ENCODE measurements around the gene DMRT3. TPM values are rescaled to one million over a fixed set of nuclear protein-coding genes. Genes with fewer than 3 reads are reported as not detected.

DMRT3 gene
- total and polyA plus RNA-seq, 9 of the 15 experiments (the other 6 are each of a cell fraction or from before 2014, with no cell fraction given): not detected

DNA sequence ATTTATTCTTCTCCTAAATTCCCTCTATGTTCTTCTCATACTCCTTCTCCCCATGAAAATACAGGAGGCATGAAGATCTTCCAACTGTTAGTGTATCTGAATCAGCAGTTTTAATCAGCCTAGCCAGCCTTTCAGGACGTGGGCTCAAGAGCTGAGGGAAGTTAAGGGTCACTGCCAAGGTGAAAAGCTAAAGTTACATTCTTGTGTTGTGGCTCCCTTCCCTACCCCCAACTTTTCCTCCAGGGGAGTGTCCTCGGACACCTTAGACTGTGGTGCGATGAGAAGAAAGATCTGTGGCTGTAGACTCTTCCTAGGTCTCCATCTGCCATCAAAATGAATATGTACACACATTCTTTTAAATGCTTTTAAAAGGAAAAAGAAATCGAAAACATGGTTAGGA, 4.2 kb downstream of the DMRT3 start:
- POLR2A ChIA-PET: no interaction called here
- CTCF ChIA-PET (ENCODE audit: low intra/inter-chr PET ratio): no interaction called here
- H3K4me2 ChIP-seq (ENCODE audit: insufficient read depth, low read length): no peak overlapping the region
- intact Hi-C loops (cut with micrococcal nuclease) (no loop called here), in situ Hi-C loops (cut with MboI) (no loop called here)
- H4K20me1 ChIP-seq (replicated peaks; ENCODE audit: control insufficient read depth, insufficient read depth, low read length): no peaks in the 10 kb centered on the region
- H3K27ac ChIP-seq (ENCODE audit: extremely low read depth, low read depth, low read length): no peak overlapping the region
- no peaks in the 10 kb centered on the region for H3K79me2 ChIP-seq (ENCODE audit: control insufficient read depth, insufficient read depth, low read length)
- 0% methylated on average over 4 of the region's 4 CpGs for WGBS (ENCODE audit: insufficient coverage, low coverage, missing lambda C conversion rate)
- H3K4me1 ChIP-seq (replicated peaks in 1 of 2; ENCODE audit: control insufficient read depth in 2 of 2, insufficient read depth in 2 of 2, low read length in 2 of 2): no peaks in the 10 kb centered on the region; a peak in 1 of 5 replicates
- H3K9me1 ChIP-seq (ENCODE audit: control insufficient read depth, insufficient read depth, low read length): no peaks in the 10 kb centered on the region
- no peak overlapping the region for H3K4me3 ChIP-seq
- no TSS peak for BruUV-seq (replicated peaks)
- no peaks in the 10 kb centered on the region for H3K9me3 ChIP-seq (replicated peaks; ENCODE audit: control insufficient read depth, insufficient read depth, low read depth, low read length)
- DNase-seq (ENCODE audit: extremely low read depth in 1 of 4, low spot score in 3 of 4): no peak
- ATAC-seq: no peak
- TF ChIP-seq KHSRP (IDR thresholded peaks at IDR 0.05): no peak
- no peak for TF ChIP-seq NFYB (IDR thresholded peaks at IDR 0.05; ENCODE audit: extremely low read depth, insufficient read length)
- TF ChIP-seq CCNT2 (IDR thresholded peaks at IDR 0.05; ENCODE audit: borderline replicate concordance, extremely low read depth, insufficient read length, low read depth, low read length): no peak
- TF ChIP-seq PHTF2 (CRISPR knock-in tag; IDR thresholded peaks at IDR 0.05): no peak
- no peak for TF ChIP-seq MYNN (IDR thresholded peaks at IDR 0.05)
- TF ChIP-seq MYNN (CRISPR knock-in tag; IDR thresholded peaks at IDR 0.05): no peak
- no peak for TF ChIP-seq RBM17 (IDR thresholded peaks at IDR 0.05; ENCODE audit: borderline replicate concordance, low read depth, low read length)
- TF ChIP-seq COPS2 (conservative IDR thresholded peaks at IDR 0.05): no peak
- no peak for TF ChIP-seq CCAR2 (IDR thresholded peaks at IDR 0.05; ENCODE audit: low read depth, low read length)
- no peak for TF ChIP-seq MAZ (CRISPR knock-in tag; conservative IDR thresholded peaks at IDR 0.05 in 1 of 2, IDR thresholded peaks at IDR 0.05 in 1 of 2)
- no peak for TF ChIP-seq MECOM (CRISPR knock-in tag; IDR thresholded peaks at IDR 0.05)
- TF ChIP-seq, protein P1, sequence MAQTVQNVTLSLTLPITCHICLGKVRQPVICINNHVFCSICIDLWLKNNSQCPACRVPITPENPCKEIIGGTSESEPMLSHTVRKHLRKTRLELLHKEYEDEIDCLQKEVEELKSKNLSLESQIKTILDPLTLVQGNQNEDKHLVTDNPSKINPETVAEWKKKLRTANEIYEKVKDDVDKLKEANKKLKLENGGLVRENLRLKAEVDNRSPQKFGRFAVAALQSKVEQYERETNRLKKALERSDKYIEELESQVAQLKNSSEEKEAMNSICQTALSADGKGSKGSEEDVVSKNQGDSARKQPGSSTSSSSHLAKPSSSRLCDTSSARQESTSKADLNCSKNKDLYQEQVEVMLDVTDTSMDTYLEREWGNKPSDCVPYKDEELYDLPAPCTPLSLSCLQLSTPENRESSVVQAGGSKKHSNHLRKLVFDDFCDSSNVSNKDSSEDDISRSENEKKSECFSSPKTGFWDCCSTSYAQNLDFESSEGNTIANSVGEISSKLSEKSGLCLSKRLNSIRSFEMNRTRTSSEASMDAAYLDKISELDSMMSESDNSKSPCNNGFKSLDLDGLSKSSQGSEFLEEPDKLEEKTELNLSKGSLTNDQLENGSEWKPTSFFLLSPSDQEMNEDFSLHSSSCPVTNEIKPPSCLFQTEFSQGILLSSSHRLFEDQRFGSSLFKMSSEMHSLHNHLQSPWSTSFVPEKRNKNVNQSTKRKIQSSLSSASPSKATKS (CRISPR knock-in tag; IDR thresholded peaks at IDR 0.05): no peak
- TF ChIP-seq, protein P2, sequence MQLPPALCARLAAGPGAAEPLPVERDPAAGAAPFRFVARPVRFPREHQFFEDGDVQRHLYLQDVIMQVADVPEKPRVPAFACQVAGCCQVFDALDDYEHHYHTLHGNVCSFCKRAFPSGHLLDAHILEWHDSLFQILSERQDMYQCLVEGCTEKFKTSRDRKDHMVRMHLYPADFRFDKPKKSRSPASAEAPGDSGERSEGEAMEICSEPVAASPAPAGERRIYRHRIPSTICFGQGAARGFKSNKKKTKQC (CRISPR knock-in tag; IDR thresholded peaks at IDR 0.05): no peak
- no peak for TF ChIP-seq SRSF1 (IDR thresholded peaks at IDR 0.05; ENCODE audit: low read depth, low read length)
- TF ChIP-seq KDM2B (CRISPR knock-in tag; IDR thresholded peaks at IDR 0.05): no peak
- TF ChIP-seq, protein P3, sequence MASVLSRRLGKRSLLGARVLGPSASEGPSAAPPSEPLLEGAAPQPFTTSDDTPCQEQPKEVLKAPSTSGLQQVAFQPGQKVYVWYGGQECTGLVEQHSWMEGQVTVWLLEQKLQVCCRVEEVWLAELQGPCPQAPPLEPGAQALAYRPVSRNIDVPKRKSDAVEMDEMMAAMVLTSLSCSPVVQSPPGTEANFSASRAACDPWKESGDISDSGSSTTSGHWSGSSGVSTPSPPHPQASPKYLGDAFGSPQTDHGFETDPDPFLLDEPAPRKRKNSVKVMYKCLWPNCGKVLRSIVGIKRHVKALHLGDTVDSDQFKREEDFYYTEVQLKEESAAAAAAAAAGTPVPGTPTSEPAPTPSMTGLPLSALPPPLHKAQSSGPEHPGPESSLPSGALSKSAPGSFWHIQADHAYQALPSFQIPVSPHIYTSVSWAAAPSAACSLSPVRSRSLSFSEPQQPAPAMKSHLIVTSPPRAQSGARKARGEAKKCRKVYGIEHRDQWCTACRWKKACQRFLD (CRISPR knock-in tag; IDR thresholded peaks at IDR 0.05): no peak
- TF ChIP-seq, protein P4, sequence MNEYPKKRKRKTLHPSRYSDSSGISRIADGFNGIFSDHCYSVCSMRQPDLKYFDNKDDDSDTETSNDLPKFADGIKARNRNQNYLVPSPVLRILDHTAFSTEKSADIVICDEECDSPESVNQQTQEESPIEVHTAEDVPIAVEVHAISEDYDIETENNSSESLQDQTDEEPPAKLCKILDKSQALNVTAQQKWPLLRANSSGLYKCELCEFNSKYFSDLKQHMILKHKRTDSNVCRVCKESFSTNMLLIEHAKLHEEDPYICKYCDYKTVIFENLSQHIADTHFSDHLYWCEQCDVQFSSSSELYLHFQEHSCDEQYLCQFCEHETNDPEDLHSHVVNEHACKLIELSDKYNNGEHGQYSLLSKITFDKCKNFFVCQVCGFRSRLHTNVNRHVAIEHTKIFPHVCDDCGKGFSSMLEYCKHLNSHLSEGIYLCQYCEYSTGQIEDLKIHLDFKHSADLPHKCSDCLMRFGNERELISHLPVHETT (CRISPR knock-in tag; conservative IDR thresholded peaks at IDR 0.05 in 1 of 2, IDR thresholded peaks at IDR 0.05 in 1 of 2): no peak
- no peak for TF ChIP-seq GATAD2A (IDR thresholded peaks at IDR 0.05)
- no peak overlapping the region for H2AFZ ChIP-seq (ENCODE audit: low read depth, low read length)
- H3K9ac ChIP-seq (ENCODE audit: insufficient read depth in 1 of 2, low read depth in 2 of 2, low read length in 2 of 2): no peak overlapping the region
- FAIRE-seq: no peak
- H3K36me3 ChIP-seq (ENCODE audit: control insufficient read depth, insufficient read depth, low read length): no peaks in the 10 kb centered on the region
- peaks cover 0 to 20% of the 10 kb centered on the region in 2 experiments; a peak in 2 of 5 replicates for H3K27me3 ChIP-seq (ENCODE audit: control insufficient read depth in 2 of 2, insufficient read depth in 2 of 2, low read length in 2 of 2)

All from K562 (cell line).